Liver (tissue), 9 donors: ENCODE measurements around the gene MEIS2. TPM values are rescaled to one million over a fixed set of nuclear protein-coding genes. Genes with fewer than 3 reads are reported as not detected.
A peak's percentile ranks its signal among the peaks of the same experiment; 100 is the strongest.

ENCODE experiments used
- DNase-seq: peaks from one replicate; pipeline ENCODE4 v3.0.0-alpha.2; 2017; ENCODE audit warnings: low spot score
- H3K27ac ChIP-seq, 2 donors: one replicate each; pipeline ENCODE4 v1.7.0; 2013; ENCODE audit warnings: inconsistent platforms in 2 of 2, low read length in 2 of 2, control low read depth in 1 of 2, low read depth in 1 of 2, mild to moderate bottlenecking in 1 of 2
- H3K27me3 ChIP-seq, 4 donors: one replicate each; pipeline versions ENCODE4 v1.6.1 to v1.7.0; 2013; ENCODE audit warnings: low read length in 3 of 4, inconsistent platforms in 1 of 4, mild to moderate bottlenecking in 1 of 4, moderate library complexity in 1 of 4; ENCODE audit not compliant: control insufficient read depth in 4 of 4, insufficient read depth in 4 of 4
- H3K36me3 ChIP-seq, 4 donors: one replicate each; pipeline versions ENCODE4 v1.6.1 to v1.7.0; 2013; ENCODE audit warnings: low read length in 3 of 4, mild to moderate bottlenecking in 3 of 4, low read depth in 1 of 4, moderate library complexity in 1 of 4; ENCODE audit not compliant: control insufficient read depth in 4 of 4, insufficient read depth in 3 of 4
- H3K4me1 ChIP-seq, 4 donors: one replicate each; pipeline versions ENCODE4 v1.6.1 to v1.7.0; 2013; ENCODE audit warnings: low read length in 3 of 4, mild to moderate bottlenecking in 3 of 4, moderate library complexity in 1 of 4; ENCODE audit not compliant: control insufficient read depth in 4 of 4, insufficient read depth in 4 of 4
- H3K4me3 ChIP-seq, 3 donors: one replicate each; pipeline versions ENCODE4 v1.6.1 to v1.7.0; 2013; ENCODE audit warnings: low read length in 3 of 3, control low read depth in 1 of 3, low read depth in 1 of 3, mild to moderate bottlenecking in 1 of 3
- H3K9ac ChIP-seq, 2 donors: one replicate each; pipeline ENCODE4 v1.7.0; 2013; ENCODE audit warnings: low read length in 2 of 2, mild to moderate bottlenecking in 2 of 2, moderate library complexity in 2 of 2, control low read depth in 1 of 2, low read depth in 1 of 2
- H3K9me3 ChIP-seq, 4 donors: one replicate each; pipeline versions ENCODE4 v1.6.1 to v1.7.0; 2013; ENCODE audit warnings: low read length in 3 of 4; ENCODE audit not compliant: control insufficient read depth in 4 of 4
- ATF3 ChIP-seq: IDR thresholded peaks from 2 replicates; pipeline ENCODE4 v1.6.1; 2016; ENCODE audit warnings: antibody characterized with exemption
- CTCF ChIP-seq: fragments of 150-350 bp; IDR thresholded peaks from 2 replicates; pipeline ENCODE4 v1.5.1; 2017; ENCODE audit warnings: improper control_type of control experiment, low read depth, low read length; ENCODE audit not compliant: missing input control
- EGR1 ChIP-seq, 2 donors: IDR thresholded peaks; 2 replicates each; pipeline ENCODE4 v1.6.1; 2016 to 2018; ENCODE audit warnings: antibody characterized with exemption in 2 of 2, low read depth in 2 of 2
- FOXA1 ChIP-seq: IDR thresholded peaks from 2 replicates; pipeline ENCODE4 v1.6.1; 2016; ENCODE audit warnings: antibody characterized with exemption
- FOXA2 ChIP-seq: IDR thresholded peaks from 2 replicates; pipeline ENCODE4 v1.6.1; 2016; ENCODE audit warnings: antibody characterized with exemption
- GABPA ChIP-seq, 2 donors: IDR thresholded peaks in 1 of 2; conservative IDR thresholded peaks in 1 of 2; 2 replicates each; pipeline ENCODE4 v1.6.1; 2016; ENCODE audit warnings: antibody characterized with exemption in 2 of 2, mild to moderate bottlenecking in 1 of 2, moderate library complexity in 1 of 2
- HNF4A ChIP-seq, 2 donors: conservative IDR thresholded peaks; 2 replicates each; pipeline ENCODE4 v1.6.1; 2016; ENCODE audit warnings: antibody characterized with exemption in 2 of 2, mild to moderate bottlenecking in 2 of 2
- HNF4G ChIP-seq: IDR thresholded peaks from 2 replicates; pipeline ENCODE4 v1.6.1; 2016; ENCODE audit warnings: antibody characterized with exemption
- MAX ChIP-seq: IDR thresholded peaks from 2 replicates; pipeline ENCODE4 v1.6.1; 2016; ENCODE audit warnings: antibody characterized with exemption
- NR2F2 ChIP-seq: IDR thresholded peaks from 2 replicates; pipeline ENCODE4 v1.6.1; 2016; ENCODE audit warnings: antibody characterized with exemption
- RAD21 ChIP-seq, 2 donors: IDR thresholded peaks; 2 replicates each; pipeline ENCODE4 v1.6.1; 2016; ENCODE audit warnings: antibody characterized with exemption in 2 of 2, mild to moderate bottlenecking in 2 of 2
- REST ChIP-seq: IDR thresholded peaks from 2 replicates; pipeline ENCODE4 v1.6.1; 2016; ENCODE audit warnings: antibody characterized with exemption, mild to moderate bottlenecking
- RXRA ChIP-seq, 2 donors: IDR thresholded peaks; 2 replicates each; pipeline ENCODE4 v1.6.1; 2017 to 2018; ENCODE audit warnings: antibody characterized with exemption in 2 of 2, mild to moderate bottlenecking in 1 of 2
- SP1 ChIP-seq: IDR thresholded peaks from 2 replicates; pipeline ENCODE4 v1.6.1; 2018; ENCODE audit warnings: antibody characterized with exemption, mild to moderate bottlenecking
- TAF1 ChIP-seq: conservative IDR thresholded peaks from 2 replicates; pipeline ENCODE4 v1.6.1; 2016; ENCODE audit warnings: antibody characterized with exemption, mild to moderate bottlenecking
- YY1 ChIP-seq: IDR thresholded peaks from 2 replicates; pipeline ENCODE4 v1.6.1; 2016; ENCODE audit warnings: antibody characterized with exemption, mild to moderate bottlenecking
- ZBTB33 ChIP-seq: IDR thresholded peaks from 2 replicates; pipeline ENCODE4 v1.6.1; 2016; ENCODE audit warnings: antibody characterized with exemption
- WGBS: extraction: QIAGEN DNeasy Blood & Tissue Kit; methylation state at CpG from one replicate; pipeline ENCODE4 v1.1.7; 2013; 5-methylcytosine and 5-hydroxymethylcytosine counted together
- polyA plus RNA-seq, 2 donors: library from polyadenylated mRNA; stranded (reverse) in 1 of 2; unstranded in 1 of 2; fragments of 200-250 nt in 1 of 2; fragments of >200 nt in 1 of 2; fragmentation: Nextera tagmentation in 1 of 2; extraction: Ambion mirVana in 1 of 2; gene quantifications; one replicate each; pipeline versions ENCODE4 v1.2.1 to v1.2.3, GENCODE V29; 2013 to 2015
- total RNA-seq, 2 donors: library from RNA; depleted of rRNA; stranded (reverse); fragments of >200 nt; gene quantifications; one replicate each; pipeline ENCODE4 v1.2.3, GENCODE V29; 2014
- donor health status: healthy.
- donor health status: healthy.
- donor health status: healthy.
- donor health status: healthy.
- donor health status: healthy.

MEIS2 gene
- total and polyA plus RNA-seq, 4 donors = 3.9 to 12.6 (median 7.6) TPM

GRCh38 chr15:36886701-36887100 lies 213.6 kb downstream of the MEIS2 start:
- DNase-seq = no peak
- Histone ChIP-seq H3K4me3 (peak overlapping the region in 1 of 3 donors; percentile 43), H3K9me3 (no peaks in the 10 kb centered on the region), H3K9ac (no peak overlapping the region), H3K27me3 (peaks cover 0 to 12% (median 3%) of the 10 kb centered on the region in 4 donors), H3K27ac (no peak overlapping the region), H3K4me1 (peaks cover 4 to 24% (median 18%) of the 10 kb centered on the region in 4 donors), H3K36me3 (no peaks in the 10 kb centered on the region)
- WGBS = 32% methylated on average over 8 of the region's 8 CpGs
- TF ChIP-seq GABPA (IDR thresholded peaks at IDR 0.05 in 1 of 2, conservative IDR thresholded peaks at IDR 0.05 in 1 of 2) (no peak), SP1 (no peak), RXRA (IDR thresholded peaks at IDR 0.05) (no peak), FOXA1 (no peak), HNF4G (no peak), REST (no peak), TAF1 (no peak), HNF4A (conservative IDR thresholded peaks at IDR 0.05) (no peak), NR2F2 (no peak), ZBTB33 (no peak), EGR1 (IDR thresholded peaks at IDR 0.05; ENCODE audit: low read depth in 2 of 2) (no peak), ATF3 (no peak), CTCF (no peak), MAX (no peak), YY1 (no peak)

GRCh38 chr15:36886191-36886590 lies 214.2 kb downstream of the MEIS2 start:
- Histone ChIP-seq H3K27ac (no peak overlapping the region), H3K4me1 (peaks cover 4 to 24% (median 18%) of the 10 kb centered on the region in 4 donors), H3K9ac (no peak overlapping the region), H3K9me3 (no peaks in the 10 kb centered on the region), H3K36me3 (no peaks in the 10 kb centered on the region), H3K4me3 (no peak overlapping the region), H3K27me3 (peaks cover 0 to 13% (median 4%) of the 10 kb centered on the region in 4 donors)
- DNase-seq = no peak
- WGBS = 55% methylated on average over 13 of the region's 13 CpGs
- no peak for TF ChIP-seq SP1
- TF ChIP-seq HNF4G = no peak
- TF ChIP-seq NR2F2 = no peak
- TF ChIP-seq RAD21 (IDR thresholded peaks at IDR 0.05) = no peak
- no peak for TF ChIP-seq HNF4A (conservative IDR thresholded peaks at IDR 0.05)
- TF ChIP-seq ATF3 = no peak
- no peak for TF ChIP-seq TAF1
- no peak for TF ChIP-seq REST
- no peak for TF ChIP-seq CTCF
- TF ChIP-seq FOXA2 = no peak
- no peak for TF ChIP-seq MAX
- no peak for TF ChIP-seq RXRA (IDR thresholded peaks at IDR 0.05)
